Liver (tissue), 9 donors: ENCODE data around the gene RNF149. TPM values are rescaled to one million over a fixed set of nuclear protein-coding genes. Genes with fewer than 3 reads are reported as not detected.
"Not testable (repeated sequence)": the region's sequence is repeated elsewhere in the genome, so short reads cannot be mapped to it uniquely, and the experiment has no call there.

ENCODE experiments used
- DNase-seq: peaks from one replicate; pipeline ENCODE4 v3.0.0-alpha.2; 2017; ENCODE audit warnings: low spot score
- H3K27ac ChIP-seq, 2 donors: one replicate each; pipeline ENCODE4 v1.7.0; 2013; ENCODE audit warnings: inconsistent platforms in 2 of 2, low read length in 2 of 2, control low read depth in 1 of 2, low read depth in 1 of 2, mild to moderate bottlenecking in 1 of 2
- H3K27me3 ChIP-seq, 4 donors: one replicate each; pipeline versions ENCODE4 v1.6.1 to v1.7.0; 2013; ENCODE audit warnings: low read length in 3 of 4, inconsistent platforms in 1 of 4, mild to moderate bottlenecking in 1 of 4, moderate library complexity in 1 of 4; ENCODE audit not compliant: control insufficient read depth in 4 of 4, insufficient read depth in 4 of 4
- H3K36me3 ChIP-seq, 4 donors: one replicate each; pipeline versions ENCODE4 v1.6.1 to v1.7.0; 2013; ENCODE audit warnings: low read length in 3 of 4, mild to moderate bottlenecking in 3 of 4, low read depth in 1 of 4, moderate library complexity in 1 of 4; ENCODE audit not compliant: control insufficient read depth in 4 of 4, insufficient read depth in 3 of 4
- H3K4me1 ChIP-seq, 4 donors: one replicate each; pipeline versions ENCODE4 v1.6.1 to v1.7.0; 2013; ENCODE audit warnings: low read length in 3 of 4, mild to moderate bottlenecking in 3 of 4, moderate library complexity in 1 of 4; ENCODE audit not compliant: control insufficient read depth in 4 of 4, insufficient read depth in 4 of 4
- H3K4me3 ChIP-seq, 3 donors: one replicate each; pipeline versions ENCODE4 v1.6.1 to v1.7.0; 2013; ENCODE audit warnings: low read length in 3 of 3, control low read depth in 1 of 3, low read depth in 1 of 3, mild to moderate bottlenecking in 1 of 3
- H3K9ac ChIP-seq, 2 donors: one replicate each; pipeline ENCODE4 v1.7.0; 2013; ENCODE audit warnings: low read length in 2 of 2, mild to moderate bottlenecking in 2 of 2, moderate library complexity in 2 of 2, control low read depth in 1 of 2, low read depth in 1 of 2
- H3K9me3 ChIP-seq, 4 donors: one replicate each; pipeline versions ENCODE4 v1.6.1 to v1.7.0; 2013; ENCODE audit warnings: low read length in 3 of 4; ENCODE audit not compliant: control insufficient read depth in 4 of 4
- CTCF ChIP-seq: fragments of 150-350 bp; IDR thresholded peaks from 2 replicates; pipeline ENCODE4 v1.5.1; 2017; ENCODE audit warnings: improper control_type of control experiment, low read depth, low read length; ENCODE audit not compliant: missing input control
- FOXA1 ChIP-seq: IDR thresholded peaks from 2 replicates; pipeline ENCODE4 v1.6.1; 2016; ENCODE audit warnings: antibody characterized with exemption
- GABPA ChIP-seq, 2 donors: IDR thresholded peaks in 1 of 2; conservative IDR thresholded peaks in 1 of 2; 2 replicates each; pipeline ENCODE4 v1.6.1; 2016; ENCODE audit warnings: antibody characterized with exemption in 2 of 2, mild to moderate bottlenecking in 1 of 2, moderate library complexity in 1 of 2
- JUND ChIP-seq, 2 donors: IDR thresholded peaks; 2 replicates each; pipeline ENCODE4 v1.6.1; 2016; ENCODE audit warnings: antibody characterized with exemption in 2 of 2
- MAX ChIP-seq: IDR thresholded peaks from 2 replicates; pipeline ENCODE4 v1.6.1; 2016; ENCODE audit warnings: antibody characterized with exemption
- NR2F2 ChIP-seq: IDR thresholded peaks from 2 replicates; pipeline ENCODE4 v1.6.1; 2016; ENCODE audit warnings: antibody characterized with exemption
- RAD21 ChIP-seq, 2 donors: IDR thresholded peaks; 2 replicates each; pipeline ENCODE4 v1.6.1; 2016; ENCODE audit warnings: antibody characterized with exemption in 2 of 2, mild to moderate bottlenecking in 2 of 2
- REST ChIP-seq: IDR thresholded peaks from 2 replicates; pipeline ENCODE4 v1.6.1; 2016; ENCODE audit warnings: antibody characterized with exemption, mild to moderate bottlenecking
- SP1 ChIP-seq: IDR thresholded peaks from 2 replicates; pipeline ENCODE4 v1.6.1; 2018; ENCODE audit warnings: antibody characterized with exemption, mild to moderate bottlenecking
- WGBS: extraction: QIAGEN DNeasy Blood & Tissue Kit; methylation state at CpG from one replicate; pipeline ENCODE4 v1.1.7; 2013; 5-methylcytosine and 5-hydroxymethylcytosine counted together
- polyA plus RNA-seq, 2 donors: library from polyadenylated mRNA; stranded (reverse) in 1 of 2; unstranded in 1 of 2; fragments of 200-250 nt in 1 of 2; fragments of >200 nt in 1 of 2; fragmentation: Nextera tagmentation in 1 of 2; extraction: Ambion mirVana in 1 of 2; gene quantifications; one replicate each; pipeline versions ENCODE4 v1.2.1 to v1.2.3, GENCODE V29; 2013 to 2015
- total RNA-seq, 2 donors: library from RNA; depleted of rRNA; stranded (reverse); fragments of >200 nt; gene quantifications; one replicate each; pipeline ENCODE4 v1.2.3, GENCODE V29; 2014
- donor health status: healthy.
- donor health status: healthy.
- donor health status: healthy.
- donor health status: healthy.
- donor health status: healthy.

RNF149 gene
- total and polyA plus RNA-seq, 4 donors, result 14.1 to 54.7 (median 29.1) TPM

- TF ChIP-seq REST (peak; percentile 58), FOXA1 (no peak), RAD21 (IDR thresholded peaks at IDR 0.05) (no peak), SP1 (peak; percentile 74), MAX (peak; percentile 45), NR2F2 (no peak), JUND (IDR thresholded peaks at IDR 0.05) (peak; percentile 65 to 76), CTCF (no peak), GABPA (IDR thresholded peaks at IDR 0.05 in 1 of 2, conservative IDR thresholded peaks at IDR 0.05 in 1 of 2) (no peak)
Observed at GRCh38 chr2:101238930-101239759, 69.4 kb downstream of the RNF149 start (continued).

- H3K36me3 ChIP-seq, DNase-seq, H3K27me3 ChIP-seq, H3K27ac ChIP-seq, H3K9me3 ChIP-seq, H3K4me3 ChIP-seq, H3K9ac ChIP-seq: not testable (repeated sequence)
- H3K4me1 ChIP-seq, result peaks cover 4 to 25% (median 14%) of the 10 kb centered on the region in 4 donors
- WGBS, result 85% methylated on average over 5 of the region's 5 CpGs
Observed at GRCh38 chr2:101237944-101238343, 70.6 kb downstream of the RNF149 start.

GRCh38 chr2:101235956-101236355, 72.5 kb downstream of the RNF149 start:
- WGBS, result 95% methylated on average over 1 of the region's 1 CpG
- H3K27ac ChIP-seq, H3K9ac ChIP-seq, DNase-seq, H3K36me3 ChIP-seq, H3K27me3 ChIP-seq, H3K9me3 ChIP-seq, H3K4me3 ChIP-seq: not testable (repeated sequence)
- H3K4me1 ChIP-seq, result peaks cover 4 to 28% (median 14%) of the 10 kb centered on the region in 4 donors
